ENCODE measurements around the gene TOMM22.
A peak's percentile ranks its signal among the peaks of the same experiment; 100 is the strongest.

Gene TOMM22

GRCh38 chr22:38681582-38682335, at the start of gene TOMM22 (continued):
- TF ChIP-seq INSM2 (tag by site-specific recombination; IDR thresholded peaks at IDR 0.05), result peak; percentile 68
- TF ChIP-seq ZNF473 (tag by site-specific recombination; IDR thresholded peaks at IDR 0.05), result no peak
- no peak for TF ChIP-seq ZNF571 (tag by site-specific recombination; IDR thresholded peaks at IDR 0.05)
- TF ChIP-seq ZNF391 (tag by site-specific recombination; IDR thresholded peaks at IDR 0.05; ENCODE audit: borderline replicate concordance, low read depth), result peak; percentile 96
- TF ChIP-seq ZNF843 (tag by site-specific recombination; IDR thresholded peaks at IDR 0.05), result 0 out of 2 replicates have a peak, but pooled peaks have one; percentile 46
- no peak for TF ChIP-seq ZNF747 (tag by site-specific recombination; IDR thresholded peaks at IDR 0.05)
- TF ChIP-seq ZBTB17 (tag by site-specific recombination; IDR thresholded peaks at IDR 0.05), result peak; percentile 94
- TF ChIP-seq AEBP2 (tag by site-specific recombination; IDR thresholded peaks at IDR 0.05; ENCODE audit: borderline replicate concordance), result no peak; the same call in 1 of the 2 replicates
- TF ChIP-seq OSR2 (tag by site-specific recombination; IDR thresholded peaks at IDR 0.05), result no peak
- TF ChIP-seq ZNF148 (tag by site-specific recombination; IDR thresholded peaks at IDR 0.05; ENCODE audit: borderline replicate concordance), result no peak
- TF ChIP-seq ZNF830 (tag by site-specific recombination; IDR thresholded peaks at IDR 0.05; ENCODE audit: low read depth), result no peak
- no peak for TF ChIP-seq ZNF707 (tag by site-specific recombination; IDR thresholded peaks at IDR 0.05)
- peak; percentile 96 for TF ChIP-seq ZNF639 (tag by site-specific recombination; IDR thresholded peaks at IDR 0.05)
- no peak for TF ChIP-seq ZNF174 (tag by site-specific recombination; IDR thresholded peaks at IDR 0.05)
- TF ChIP-seq CTCF (tag by site-specific recombination; IDR thresholded peaks at IDR 0.05), result peak; percentile 98
- no peak for TF ChIP-seq ZNF133 (tag by site-specific recombination; IDR thresholded peaks at IDR 0.05)
- 0 out of 2 replicates have a peak, but pooled peaks have one; percentile 62 for TF ChIP-seq ZNF239 (tag by site-specific recombination; IDR thresholded peaks at IDR 0.05)
- TF ChIP-seq ZNF510 (tag by site-specific recombination; IDR thresholded peaks at IDR 0.05; ENCODE audit: insufficient replicate concordance), result no peak
- peak; percentile 78; the same call in 1 of the 2 replicates for TF ChIP-seq ELK4 (IDR thresholded peaks at IDR 0.05; ENCODE audit: borderline replicate concordance, low read depth, low read length)
- peak; percentile 24; the same call in 1 of the 2 replicates for TF ChIP-seq WT1 (tag by site-specific recombination; IDR thresholded peaks at IDR 0.05)
- TF ChIP-seq ZFHX2 (tag by site-specific recombination; conservative IDR thresholded peaks at IDR 0.05), result peak; percentile 47
- no peak for TF ChIP-seq ZNF169 (tag by site-specific recombination; IDR thresholded peaks at IDR 0.05)
- no peak for TF ChIP-seq ZSCAN18 (tag by site-specific recombination; IDR thresholded peaks at IDR 0.05)
- no peak for TF ChIP-seq ZFP41 (tag by site-specific recombination; IDR thresholded peaks at IDR 0.05; ENCODE audit: borderline replicate concordance)
- no peak for TF ChIP-seq ZNF37A (tag by site-specific recombination; IDR thresholded peaks at IDR 0.05)
- TF ChIP-seq ZNF530 (tag by site-specific recombination; IDR thresholded peaks at IDR 0.05; ENCODE audit: low read depth), result no peak
- no peak for TF ChIP-seq KLF1 (tag by site-specific recombination; IDR thresholded peaks at IDR 0.05)
- no peak for TF ChIP-seq ZNF248 (tag by site-specific recombination; IDR thresholded peaks at IDR 0.05)
- peak; percentile 79 for TF ChIP-seq KLF8 (tag by site-specific recombination; IDR thresholded peaks at IDR 0.05)

Measured in HEK293 (cell line).